Liver (tissue), 3 donors: ENCODE data around the gene SSBP2.

Source experiments
- CTCF ChIP-seq: fragments of 150-350 bp; IDR thresholded peaks from 2 replicates; pipeline ENCODE4 v1.5.1; 2017; ENCODE audit warnings: improper control_type of control experiment, low read depth, low read length; ENCODE audit not compliant: missing input control
- FOXA1 ChIP-seq: IDR thresholded peaks from 2 replicates; pipeline ENCODE4 v1.6.1; 2016; ENCODE audit warnings: antibody characterized with exemption
- HNF4A ChIP-seq, 2 donors: conservative IDR thresholded peaks; 2 replicates each; pipeline ENCODE4 v1.6.1; 2016; ENCODE audit warnings: antibody characterized with exemption in 2 of 2, mild to moderate bottlenecking in 2 of 2
- HNF4G ChIP-seq: IDR thresholded peaks from 2 replicates; pipeline ENCODE4 v1.6.1; 2016; ENCODE audit warnings: antibody characterized with exemption
- JUND ChIP-seq, 2 donors: IDR thresholded peaks; 2 replicates each; pipeline ENCODE4 v1.6.1; 2016; ENCODE audit warnings: antibody characterized with exemption in 2 of 2
- NR2F2 ChIP-seq: IDR thresholded peaks from 2 replicates; pipeline ENCODE4 v1.6.1; 2016; ENCODE audit warnings: antibody characterized with exemption
- RAD21 ChIP-seq, 2 donors: IDR thresholded peaks; 2 replicates each; pipeline ENCODE4 v1.6.1; 2016; ENCODE audit warnings: antibody characterized with exemption in 2 of 2, mild to moderate bottlenecking in 2 of 2
- REST ChIP-seq: IDR thresholded peaks from 2 replicates; pipeline ENCODE4 v1.6.1; 2016; ENCODE audit warnings: antibody characterized with exemption, mild to moderate bottlenecking
- SP1 ChIP-seq: IDR thresholded peaks from 2 replicates; pipeline ENCODE4 v1.6.1; 2018; ENCODE audit warnings: antibody characterized with exemption, mild to moderate bottlenecking
- TAF1 ChIP-seq: conservative IDR thresholded peaks from 2 replicates; pipeline ENCODE4 v1.6.1; 2016; ENCODE audit warnings: antibody characterized with exemption, mild to moderate bottlenecking
- donor health status: healthy.
- donor health status: healthy.

GRCh38 chr5:81719743-81720345, 31.1 kb downstream of the SSBP2 start:
- no peak for TF ChIP-seq CTCF
- no peak for TF ChIP-seq NR2F2
- TF ChIP-seq SP1: no peak
- no peak for TF ChIP-seq JUND (IDR thresholded peaks at IDR 0.05)
- no peak for TF ChIP-seq FOXA1
- TF ChIP-seq TAF1: no peak
- TF ChIP-seq REST: no peak
- TF ChIP-seq RAD21 (IDR thresholded peaks at IDR 0.05): no peak
- TF ChIP-seq HNF4G: no peak
- TF ChIP-seq HNF4A (conservative IDR thresholded peaks at IDR 0.05): no peak
